Tibial nerve (tissue), 4 donors: ENCODE data around the gene UGCG.

ENCODE experiments used
- CTCF ChIP-seq, 5 experiments: fragments of 200-600 bp in 3 of 5; fragments of 450-650 bp in 2 of 5; sonication (generic) in 3 of 5; IDR thresholded peaks; one replicate each; pipeline ENCODE4 v1.5.1; 2016 to 2019; ENCODE audit warnings: antibody characterized with exemption in 5 of 5, mild to moderate bottlenecking in 3 of 5, moderate library complexity in 2 of 5
- EP300 ChIP-seq, 2 donors: sonication (generic); formaldehyde crosslinking; IDR thresholded peaks; one replicate each; pipeline ENCODE4 v1.6.1; 2017; ENCODE audit warnings: antibody characterized with exemption in 2 of 2, mild to moderate bottlenecking in 1 of 2
- POLR2A ChIP-seq, 2 donors: fragments of 450-650 bp; IDR thresholded peaks; one replicate each; pipeline ENCODE4 v1.6.1; 2017; ENCODE audit warnings: antibody characterized with exemption in 2 of 2, mild to moderate bottlenecking in 2 of 2, moderate library complexity in 2 of 2

- TF ChIP-seq EP300 (IDR thresholded peaks at IDR 0.05): no peak
- no peak for TF ChIP-seq CTCF (IDR thresholded peaks at IDR 0.05)
- no peak for TF ChIP-seq POLR2A (IDR thresholded peaks at IDR 0.05)
These were observed 9.5 kb upstream of the UGCG start for GRCh38 chr9:111886983-111887718.
